ENCODE measurements around the gene TMEM41A. TPM values are rescaled to one million over a fixed set of nuclear protein-coding genes. Genes with fewer than 3 reads are reported as not detected.

Gene TMEM41A
- 27.7 and 29.9 TPM in 2 replicates for total RNA-seq (2021)
- percentile 85 among the genes with signal in this experiment for Bru-seq, nascent RNA
- BruChase-seq, experiment 1, labeled RNA remaining after a 2-hour chase, result percentile 92 among the genes with signal in this experiment
- BruChase-seq, experiment 2, labeled RNA remaining after a 6-hour chase, result percentile 81 among the genes with signal in this experiment
- long read RNA-seq, transcript TMEM41A-203 (5 exons, 2,827 nt), result major isoform, 11 of 30 reads
- long read RNA-seq, partial matches to known transcripts, result 6 of 30 reads
- long read RNA-seq, other reads (novel, unspliced or antisense), result 11 of 30 reads

- TF ChIP-seq EZH2 (IDR thresholded peaks at IDR 0.05; ENCODE audit: borderline replicate concordance, low read depth, low read length, poor library complexity, severe bottlenecking) (no peak), CTCF (conservative IDR thresholded peaks at IDR 0.05; ENCODE audit: low read depth, low read length) (0 out of 2 replicates have a peak, but pooled peaks have one; percentile 7)
- Histone ChIP-seq H3K36me3 (ENCODE audit: insufficient read depth, low read length, poor library complexity, severe bottlenecking) (peaks cover 29% of the 10 kb centered on the region), H3K4me3 (ENCODE audit: low read depth, low read length, poor library complexity, severe bottlenecking) (peak within 1 kb of the TSS; percentile 84), H3K9me3 (ENCODE audit: low read depth, low read length, poor library complexity, severe bottlenecking) (no peaks in the 10 kb centered on the region), H3K27me3 (replicated peaks; ENCODE audit: insufficient read depth, low read depth, low read length, poor library complexity) (no peaks in the 10 kb centered on the region), H3K27ac (ENCODE audit: low read depth, low read length, poor library complexity, severe bottlenecking) (peak within 1 kb of the TSS; percentile 88), H3K4me1 (ENCODE audit: insufficient read depth, low read length, poor library complexity, severe bottlenecking) (no peaks in the 10 kb centered on the region)
- intact Hi-C loops (cut with micrococcal nuclease; ENCODE audit: unreplicated experiment), result loop anchor here (1.0 to 2.0 kb wide), 2 partner anchors 61 to 78 kb away; no protein-coding TSS in a partner anchor
- ChIA-PET CTCF (no interaction called here), POLR2A (ENCODE audit: low non-redundant PET) (interaction anchor here (0.9 kb wide), 1 partner anchor 805 kb away, joined by 3 read pairs; no protein-coding TSS in a partner anchor)
- DNase-seq (ENCODE audit: low spot score), result peak; percentile 95
- no TSS peak for BruUV-seq (replicated peaks)
Observed at GRCh38 chr3:185498503-185499396, at the start of gene TMEM41A. Gene TMEM41A (minus strand): TSS chr3:185499035. CDS start chr3:185498961, 74 bp downstream.

- Histone ChIP-seq H3K4me3 (ENCODE audit: low read depth, low read length, poor library complexity, severe bottlenecking) (no peak overlapping the region), H3K4me1 (ENCODE audit: insufficient read depth, low read length, poor library complexity, severe bottlenecking) (peaks cover 24% of the 10 kb centered on the region), H3K27me3 (replicated peaks; ENCODE audit: insufficient read depth, low read depth, low read length, poor library complexity) (no peaks in the 10 kb centered on the region), H3K27ac (ENCODE audit: low read depth, low read length, poor library complexity, severe bottlenecking) (no peak overlapping the region), H3K36me3 (ENCODE audit: insufficient read depth, low read length, poor library complexity, severe bottlenecking) (no peaks in the 10 kb centered on the region), H3K9me3 (ENCODE audit: low read depth, low read length, poor library complexity, severe bottlenecking) (no peaks in the 10 kb centered on the region)
- no TSS peak for BruUV-seq (replicated peaks)
- CTCF ChIA-PET, result no interaction called here
- TF ChIP-seq EZH2 (IDR thresholded peaks at IDR 0.05; ENCODE audit: borderline replicate concordance, low read depth, low read length, poor library complexity, severe bottlenecking), result no peak
- TF ChIP-seq CTCF (conservative IDR thresholded peaks at IDR 0.05; ENCODE audit: low read depth, low read length), result no peak
- no peak for DNase-seq (ENCODE audit: low spot score)
- POLR2A ChIA-PET (ENCODE audit: low non-redundant PET), result no interaction called here
- intact Hi-C loops (cut with micrococcal nuclease; ENCODE audit: unreplicated experiment), result no loop called here
Observed at GRCh38 chr3:185540695-185541094, 41.9 kb upstream of the TMEM41A start.

GRCh38 chr3:185539934-185540333 is 41.1 kb upstream of the TMEM41A start:
- CTCF ChIA-PET, result no interaction called here
- Histone ChIP-seq H3K9me3 (ENCODE audit: low read depth, low read length, poor library complexity, severe bottlenecking) (no peaks in the 10 kb centered on the region), H3K27ac (ENCODE audit: low read depth, low read length, poor library complexity, severe bottlenecking) (no peak overlapping the region), H3K4me1 (ENCODE audit: insufficient read depth, low read length, poor library complexity, severe bottlenecking) (peaks cover 17% of the 10 kb centered on the region), H3K27me3 (replicated peaks; ENCODE audit: insufficient read depth, low read depth, low read length, poor library complexity) (no peaks in the 10 kb centered on the region), H3K36me3 (ENCODE audit: insufficient read depth, low read length, poor library complexity, severe bottlenecking) (no peaks in the 10 kb centered on the region), H3K4me3 (ENCODE audit: low read depth, low read length, poor library complexity, severe bottlenecking) (no peak overlapping the region)
- no TSS peak for BruUV-seq (replicated peaks)
- intact Hi-C loops (cut with micrococcal nuclease; ENCODE audit: unreplicated experiment), result no loop called here
- POLR2A ChIA-PET (ENCODE audit: low non-redundant PET), result no interaction called here
- DNase-seq (ENCODE audit: low spot score), result no peak
- no peak for TF ChIP-seq CTCF (conservative IDR thresholded peaks at IDR 0.05; ENCODE audit: low read depth, low read length)
- no peak for TF ChIP-seq EZH2 (IDR thresholded peaks at IDR 0.05; ENCODE audit: borderline replicate concordance, low read depth, low read length, poor library complexity, severe bottlenecking)
